A549 treated with ZK216348 at 1 μM for 4 hours (cell line): ENCODE data around the gene HDHD5. TPM values are rescaled to one million over a fixed set of nuclear protein-coding genes. Genes with fewer than 3 reads are reported as not detected.

Experiments
- total RNA-seq: library from RNA; stranded (reverse); fragments of 200-300 nt; extraction: Qiagen RNA extraction; gene quantifications from 5 replicates; pipeline ENCODE4 v1.2.3, GENCODE V29; 2022; ENCODE audit warnings: low read depth

Gene HDHD5
- total RNA-seq: 22.9 to 46.2 TPM (median 42.8 TPM) in 5 replicates

DNA sequence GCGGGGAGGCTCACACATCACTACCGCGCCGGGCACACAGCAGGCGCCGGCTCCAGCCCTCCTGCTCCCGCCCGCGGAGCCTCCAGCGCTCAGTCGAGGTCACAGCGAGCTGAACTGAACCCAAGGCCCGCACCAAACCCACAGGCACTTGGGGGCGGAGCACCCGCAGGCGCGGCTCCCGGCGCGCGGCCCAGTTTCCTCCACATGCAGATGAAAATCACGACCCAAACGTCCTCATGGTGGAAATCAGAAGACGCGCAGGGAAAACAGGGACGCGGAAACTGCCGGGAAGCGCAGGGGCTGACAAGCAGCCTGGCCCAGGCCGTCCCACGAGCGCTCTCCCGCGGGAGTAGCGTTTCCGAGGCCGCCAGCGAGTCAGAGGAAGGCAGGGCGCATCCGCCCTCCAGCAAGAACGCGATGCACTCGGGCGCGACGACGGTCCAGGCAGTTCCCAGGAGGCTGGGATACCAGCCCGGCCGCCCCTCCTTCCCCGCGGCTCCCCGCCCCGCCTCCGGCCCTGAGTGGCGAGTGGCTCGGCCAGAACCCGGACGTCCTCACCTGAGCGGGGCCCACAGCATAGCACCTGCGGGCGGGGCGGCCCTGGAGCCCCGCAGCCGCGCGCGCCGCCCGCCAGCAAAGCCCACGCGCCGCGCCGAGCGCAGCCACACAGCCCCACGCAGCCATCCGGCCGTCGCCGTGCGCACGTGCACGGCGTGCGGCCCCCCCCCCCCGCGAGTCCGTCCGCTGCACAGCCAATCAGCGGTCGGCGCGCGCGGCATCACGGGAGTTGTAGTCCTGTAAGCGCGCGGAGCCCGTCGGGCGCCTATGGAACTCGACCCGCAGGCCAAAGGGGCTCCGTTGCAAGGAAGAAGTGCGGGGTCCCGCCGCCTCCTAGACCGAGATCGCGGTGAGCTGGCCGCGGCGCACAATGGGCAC lies at the start of gene HDHD5:
Gene HDHD5 (minus strand): TSS at position 710 of the 936 bp plus-strand sequence. CDS start 26 bp downstream, at position 684.

DNA sequence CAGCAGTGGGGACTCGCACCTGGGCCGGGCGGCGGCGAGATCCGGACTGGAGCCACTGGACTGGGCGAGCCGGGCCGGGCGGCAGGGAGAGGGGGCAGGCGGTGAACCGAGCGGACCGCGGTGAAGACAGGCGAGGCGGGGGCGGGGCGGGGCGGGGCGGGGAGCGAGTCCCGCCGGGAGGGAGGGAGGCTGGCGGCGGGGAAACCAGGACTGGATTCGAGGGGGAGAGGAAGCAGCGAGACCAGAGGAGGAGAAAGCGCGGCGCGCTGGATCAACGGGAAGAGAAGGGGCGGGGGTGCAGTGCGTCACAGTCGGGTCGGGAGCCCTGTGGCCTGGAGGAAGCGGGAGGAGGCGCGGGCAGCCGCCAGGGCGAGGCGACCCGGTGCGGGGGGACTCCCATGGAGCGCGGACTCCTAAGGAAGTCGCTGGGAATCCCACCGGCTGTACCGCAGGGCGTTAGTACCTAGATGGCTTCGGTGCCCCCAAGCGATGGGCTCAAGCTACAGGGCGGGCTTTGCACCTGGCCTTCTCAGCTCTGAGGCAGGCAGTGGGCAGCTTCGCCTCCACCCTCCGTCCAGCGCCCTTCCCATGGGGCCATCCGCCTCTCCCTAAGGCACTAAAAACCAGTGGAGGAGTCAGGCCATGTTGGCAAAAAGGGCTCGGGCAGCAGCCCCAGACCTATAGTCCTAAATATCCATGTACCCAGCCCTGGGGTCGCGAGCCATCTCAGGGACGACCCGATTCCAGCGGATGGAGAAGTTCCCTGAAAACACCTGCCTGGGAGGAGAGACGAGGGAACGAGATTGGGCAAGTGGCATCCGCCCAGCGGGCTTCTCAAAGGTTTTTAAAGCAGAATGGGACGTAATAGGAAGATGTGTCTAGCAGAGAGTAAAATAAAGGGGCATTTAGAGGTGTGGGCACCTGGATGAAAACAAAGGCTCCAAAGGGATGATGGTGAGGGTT lies 37.6 kb downstream of the HDHD5 start, which contains the start of gene TMEM121B:
Gene TMEM121B (minus strand): TSS at position 128 of the 963 bp plus-strand sequence. CDS start 233 bp downstream, outside the sequence.

Other genes with a start within 250 kb of the HDHD5 start
- not detected in 5 replicates for gene GAB4, start 151.1 kb downstream of the HDHD5 start, total RNA-seq
- 3.7 to 9.6 TPM (median 9.4 TPM) in 5 replicates for gene IL17RA, start 74.3 kb downstream of the HDHD5 start, total RNA-seq
- gene TMEM121B, start 37.9 kb downstream of the HDHD5 start, total RNA-seq: 0.05 to 0.21 TPM (median 0.12 TPM) in 5 replicates
- gene ADA2, start 60.2 kb upstream of the HDHD5 start, total RNA-seq: not detected in 5 replicates
- gene CECR2, start 210.2 kb upstream of the HDHD5 start, total RNA-seq: 0.08 to 0.14 TPM (median 0.12 TPM) in 5 replicates